Heart right ventricle (tissue), 16 donors: Measurements from ENCODE around the gene GNA12. TPM values are rescaled to one million over a fixed set of nuclear protein-coding genes. Genes with fewer than 3 reads are reported as not detected.

Experiments
- ATAC-seq, 8 donors: fragments of 200-7000 bp; cut with Tn5 transposase; one replicate each; pipeline ENCODE4 v1.9.1; 2020; ENCODE audit warnings: mild to moderate bottlenecking in 8 of 8, moderate library complexity in 8 of 8, moderate number of reproducible peaks in 1 of 8
- DNase-seq, 2 donors: peaks; one replicate each; pipeline ENCODE4 v3.0.0-alpha.2; 2020
- H3K27ac ChIP-seq, 10 donors: fragments of 200-600 bp; sonication (generic) in 2 of 10; one replicate each; pipeline versions ENCODE4 v1.5.0 to v1.8.0; 2020 to 2022; ENCODE audit warnings: mild to moderate bottlenecking in 3 of 10
- H3K27me3 ChIP-seq, 7 donors: fragments of 200-600 bp; one replicate each; pipeline ENCODE4 v1.8.0; 2021 to 2022; ENCODE audit warnings: mild to moderate bottlenecking in 2 of 7
- H3K36me3 ChIP-seq, 9 donors: fragments of 200-600 bp; sonication (generic) in 1 of 9; one replicate each; pipeline versions ENCODE4 v1.5.0 to v1.8.0; 2020 to 2022; ENCODE audit warnings: mild to moderate bottlenecking in 2 of 9
- H3K4me1 ChIP-seq, 9 donors: fragments of 200-600 bp; sonication (generic) in 1 of 9; one replicate each; pipeline versions ENCODE4 v1.5.0 to v1.8.0; 2020 to 2022; ENCODE audit warnings: mild to moderate bottlenecking in 4 of 9
- H3K4me3 ChIP-seq, 10 donors: fragments of 200-600 bp; sonication (generic) in 2 of 10; one replicate each; pipeline versions ENCODE4 v1.5.0 to v1.8.0; 2020 to 2022; ENCODE audit warnings: mild to moderate bottlenecking in 7 of 10, moderate library complexity in 2 of 10
- H3K9me3 ChIP-seq, 11 donors: fragments of 200-600 bp in 10 of 11; sonication (generic) in 2 of 11; one replicate each; pipeline versions ENCODE4 v1.5.0 to v1.8.0; 2013 to 2022; ENCODE audit warnings: mild to moderate bottlenecking in 2 of 11, control low read depth in 1 of 11, moderate library complexity in 1 of 11
- WGBS, 2 donors: extraction: QIAGEN DNeasy Blood & Tissue Kit; methylation state at CpG; one replicate each; pipeline ENCODE4 v1.1.7; 2013; ENCODE audit warnings: inconsistent platforms in 1 of 2; 5-methylcytosine and 5-hydroxymethylcytosine counted together
- intact Hi-C, 10 donors: fragments of 100-400 bp; cut with DNase I; formaldehyde crosslinking; loops; one replicate each; pipeline versions ENCODE4 v1.11.1 to v1.14.2; 2022
- polyA plus RNA-seq, 2 donors: library from polyadenylated mRNA; stranded (reverse); fragments of 200-250 nt; gene quantifications; one replicate each; pipeline ENCODE4 v1.2.3, GENCODE V29; 2013
- total RNA-seq, 10 donors: library from RNA; stranded (reverse); fragmentation: NEBNext Ultra II Directional in 3 of 10; extraction: Animal tissue kit (Norgen Biotek cat#: 25700) in 3 of 10; gene quantifications; one replicate each; pipeline versions ENCODE4 v1.2.1 to v1.2.4, GENCODE V29; 2021 to 2023
- TF ChIP-seq, protein P1 (sequence below), 9 donors: fragments of 200-600 bp; sonication (generic) in 2 of 9; IDR thresholded peaks; one replicate each; pipeline versions ENCODE4 v1.5.0 to v1.8.0; 2021 to 2022; ENCODE audit warnings: antibody characterized with exemption in 9 of 9, mild to moderate bottlenecking in 5 of 9, moderate library complexity in 1 of 9
- donor health status: Arrhythmogenic right ventricular cardiomyopathy.
- donor health status: ischemic (EF 13 %, LVEDD 7.1; RV severe dilation, severe dysfunction).
- donor health status: healthy with polysubstance abuse.
- donor health status: DM: no; HTN: yes; CAD: no.
- donor health status: DM: no; HTN: no; CAD: no.
- donor health status: ischemic (EF 25% LVEDD 6.9; RV normal size, moderate dysfunction).
- donor health status: ischemic (EF 25% LVEDD 5.7; RV mildly dilated, moderate dysfunction).
- donor health status: healthy.
- donor health status: DM: yes; HTN: yes; CAD: no.
- donor health status: Ischemic cardiomyopathy.
- donor health status: ischemic (EF 35%, LVEDD 5.7; RV mildly dilated, moderate dysfunction).
- donor health status: nonischemic (EF 11% LVEDD 7.7; RV severe dilation, severe dysfunction).
- donor health status: DM: yes; HTN: yes; CAD: no.
- donor health status: PGD.
- donor health status: ischemic (EF 29% LVEDD 5.4; RV normal size, mild dysfunction).
- donor health status: nonischemic (EF 23%, LVEDD 6.1; RV moderate dilation, normal function).

Gene GNA12
- total and polyA plus RNA-seq, 12 donors = 6.4 to 46.4 (median 33.9) TPM

GRCh38 chr7:2804227-2804763, 39.8 kb downstream of the GNA12 start:
- DNase-seq (no peak), ATAC-seq (no peak)
- Histone ChIP-seq H3K36me3 (no peaks in the 10 kb centered on the region), H3K4me3 (no peak overlapping the region), H3K27me3 (no peaks in the 10 kb centered on the region), H3K9me3 (no peaks in the 10 kb centered on the region), H3K27ac (peak overlapping the region in 7 of 10 donors; percentile 65 to 84 (median 73)), H3K4me1 (peaks cover 12 to 85% (median 59%) of the 10 kb centered on the region in 9 donors)
- TF ChIP-seq, protein P1, sequence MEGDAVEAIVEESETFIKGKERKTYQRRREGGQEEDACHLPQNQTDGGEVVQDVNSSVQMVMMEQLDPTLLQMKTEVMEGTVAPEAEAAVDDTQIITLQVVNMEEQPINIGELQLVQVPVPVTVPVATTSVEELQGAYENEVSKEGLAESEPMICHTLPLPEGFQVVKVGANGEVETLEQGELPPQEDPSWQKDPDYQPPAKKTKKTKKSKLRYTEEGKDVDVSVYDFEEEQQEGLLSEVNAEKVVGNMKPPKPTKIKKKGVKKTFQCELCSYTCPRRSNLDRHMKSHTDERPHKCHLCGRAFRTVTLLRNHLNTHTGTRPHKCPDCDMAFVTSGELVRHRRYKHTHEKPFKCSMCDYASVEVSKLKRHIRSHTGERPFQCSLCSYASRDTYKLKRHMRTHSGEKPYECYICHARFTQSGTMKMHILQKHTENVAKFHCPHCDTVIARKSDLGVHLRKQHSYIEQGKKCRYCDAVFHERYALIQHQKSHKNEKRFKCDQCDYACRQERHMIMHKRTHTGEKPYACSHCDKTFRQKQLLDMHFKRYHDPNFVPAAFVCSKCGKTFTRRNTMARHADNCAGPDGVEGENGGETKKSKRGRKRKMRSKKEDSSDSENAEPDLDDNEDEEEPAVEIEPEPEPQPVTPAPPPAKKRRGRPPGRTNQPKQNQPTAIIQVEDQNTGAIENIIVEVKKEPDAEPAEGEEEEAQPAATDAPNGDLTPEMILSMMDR (IDR thresholded peaks at IDR 0.05) = no peak
- 95 to 98% methylated on average over 6 of the region's 6 CpGs for WGBS, 2 donors
- intact Hi-C loops = loop anchor here in 4 of 10 donors (5.0 to 10.0 kb wide), 4 partner anchors 33 to 79 kb away; partner anchors contain the start of gene GNA12 (in 2 of the 4)

DNA sequence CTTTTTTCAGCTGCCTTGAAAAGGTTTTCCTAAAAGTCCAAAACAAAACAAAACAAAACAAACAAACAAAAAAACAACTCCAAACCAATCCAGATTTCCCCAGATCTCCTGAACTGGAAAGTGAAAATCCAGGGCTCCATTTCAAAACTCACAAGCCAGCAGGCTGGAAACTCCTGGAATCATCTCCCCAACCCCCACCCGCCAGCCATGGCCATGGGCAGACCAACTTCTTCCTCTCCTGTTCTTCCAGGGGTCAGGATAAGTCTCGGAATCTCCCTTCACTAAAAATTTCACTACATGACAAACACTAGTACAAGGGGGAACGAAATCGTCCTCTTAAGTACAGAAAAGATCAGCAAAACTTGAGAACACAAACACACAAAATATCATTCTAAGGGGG, 40.4 kb downstream of the GNA12 start:
- 90 to 91% methylated on average over 4 of the region's 4 CpGs for WGBS, 2 donors
- peaks cover 12 to 87% (median 56%) of the 10 kb centered on the region in 9 donors for H3K4me1 ChIP-seq
- intact Hi-C loops = loop anchor here in 4 of 10 donors (2.0 to 10.0 kb wide), 5 partner anchors 34 to 79 kb away; partner anchors contain the start of gene GNA12 (in 2 of the 4)

DNA sequence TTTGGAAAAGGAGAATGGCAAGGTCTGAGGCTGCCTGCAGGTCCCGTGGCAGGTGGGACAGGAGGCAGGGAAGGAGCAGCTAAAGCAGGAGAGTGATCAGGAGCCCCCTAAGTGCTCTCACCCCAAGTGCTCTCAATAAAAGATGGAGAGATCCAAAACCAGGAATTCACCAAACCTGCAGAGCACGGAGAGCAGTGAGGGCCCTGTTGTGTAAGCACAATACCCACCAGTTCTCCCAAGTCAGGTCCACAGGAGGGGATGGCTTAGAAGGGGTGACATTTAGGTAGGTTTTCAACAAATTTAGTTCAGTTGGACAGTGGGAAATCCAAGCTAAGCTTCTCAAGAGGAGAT, 40.8 kb downstream of the GNA12 start:
- ATAC-seq = peak in 4 of 8 donors; percentile 1 to 17 (median 2)
- H3K27me3 ChIP-seq = no peaks in the 10 kb centered on the region
- H3K27ac ChIP-seq = peak overlapping the region; percentile 42 to 84 (median 71)
- WGBS, 2 donors = 64 to 78% methylated on average over 2 of the region's 2 CpGs
- no peaks in the 10 kb centered on the region for H3K36me3 ChIP-seq
- peak overlapping the region in 5 of 10 donors; percentile 15 to 34 (median 24) for H3K4me3 ChIP-seq
- no peak for DNase-seq
- TF ChIP-seq, protein P1 (IDR thresholded peaks at IDR 0.05) = no peak
- H3K9me3 ChIP-seq = no peaks in the 10 kb centered on the region
- H3K4me1 ChIP-seq = peaks cover 12 to 83% (median 54%) of the 10 kb centered on the region in 9 donors
- intact Hi-C loops = loop anchor here in 4 of 10 donors (2.0 to 10.0 kb wide), 5 partner anchors 34 to 79 kb away; partner anchors contain the start of gene GNA12 (in 2 of the 4)

More for the DNA sequence above, 40.4 kb downstream of the GNA12 start:
- DNase-seq = no peak
- H3K36me3 ChIP-seq = no peaks in the 10 kb centered on the region
- H3K4me3 ChIP-seq = no peak overlapping the region
- H3K27ac ChIP-seq = peak overlapping the region in 9 of 10 donors; percentile 56 to 84 (median 76)
- no peak for ATAC-seq
- H3K27me3 ChIP-seq = no peaks in the 10 kb centered on the region
- TF ChIP-seq, protein P1 (IDR thresholded peaks at IDR 0.05) = no peak
- H3K9me3 ChIP-seq = no peaks in the 10 kb centered on the region

- H3K36me3 ChIP-seq = no peaks in the 10 kb centered on the region
- DNase-seq (peak in 1 of 2 donors; percentile 56), ATAC-seq (peak; percentile 54 to 77 (median 66))
- H3K4me3 ChIP-seq = peak overlapping the region in 6 of 10 donors; percentile 15 to 34 (median 24)
- TF ChIP-seq, protein P1 (IDR thresholded peaks at IDR 0.05) = no peak
- H3K27me3 ChIP-seq = no peaks in the 10 kb centered on the region
- intact Hi-C loops = loop anchor here in 4 of 10 donors (2.0 to 10.0 kb wide), 5 partner anchors 35 to 78 kb away; partner anchors contain the start of gene GNA12 (in 2 of the 4)
- peak overlapping the region; percentile 42 to 84 (median 71) for H3K27ac ChIP-seq
- WGBS, 2 donors = 38 to 41% methylated on average over 28 of the region's 28 CpGs
- no peaks in the 10 kb centered on the region for H3K9me3 ChIP-seq
- peaks cover 12 to 79% (median 49%) of the 10 kb centered on the region in 9 donors for H3K4me1 ChIP-seq
Measured at GRCh38 chr7:2802504-2803341, 41.4 kb downstream of the GNA12 start.
